Thyroid gland (tissue), 4 donors: Measurements from ENCODE around the gene GCLC. TPM values are rescaled to one million over a fixed set of nuclear protein-coding genes. Genes with fewer than 3 reads are reported as not detected.

Source experiments
- DNase-seq, 2 donors: peaks; one replicate each; pipeline ENCODE4 v3.0.0-alpha.2; 2019
- H3K27ac ChIP-seq, 3 donors: fragments of 200-600 bp; sonication (generic); 1 replicate in 2 of 3; 2 replicates in 1 of 3; pipeline ENCODE4 v1.5.1; 2016 to 2019; ENCODE audit warnings: mild to moderate bottlenecking in 1 of 3, moderate library complexity in 1 of 3
- H3K27me3 ChIP-seq: fragments of 200-600 bp; sonication (generic); one replicate; pipeline ENCODE4 v1.5.1; 2019
- H3K36me3 ChIP-seq, 2 donors: fragments of 200-600 bp; sonication (generic); one replicate each; pipeline ENCODE4 v1.5.1; 2016 to 2019
- H3K4me1 ChIP-seq, 2 donors: fragments of 200-600 bp; sonication (generic); one replicate each; pipeline ENCODE4 v1.5.1; 2017 to 2019
- H3K4me3 ChIP-seq, 3 donors: fragments of 200-600 bp; sonication (generic); replicated peaks in 1 of 3; 1 replicate in 2 of 3; 2 replicates in 1 of 3; pipeline ENCODE4 v1.5.1; 2016; ENCODE audit warnings: mild to moderate bottlenecking in 1 of 3
- H3K9me3 ChIP-seq: fragments of 200-600 bp; sonication (generic); one replicate; pipeline ENCODE4 v1.5.1; 2017
- CTCF ChIP-seq, 6 experiments: fragments of 200-600 bp in 3 of 6; fragments of 450-650 bp in 3 of 6; sonication (generic) in 3 of 6; IDR thresholded peaks; one replicate each; pipeline ENCODE4 v1.5.1; 2016 to 2019; ENCODE audit warnings: antibody characterized with exemption in 6 of 6, mild to moderate bottlenecking in 2 of 6, inconsistent platforms in 1 of 6, moderate library complexity in 1 of 6
- POLR2A ChIP-seq, 2 donors: fragments of 450-650 bp; IDR thresholded peaks; one replicate each; pipeline ENCODE4 v1.6.1; 2017; ENCODE audit warnings: antibody characterized with exemption in 2 of 2, mild to moderate bottlenecking in 2 of 2, moderate library complexity in 1 of 2
- WGBS, 2 donors: methylation state at CpG; one replicate each; pipeline ENCODE4 v1.1.5; 2017; 5-methylcytosine and 5-hydroxymethylcytosine counted together
- intact Hi-C: fragments of 100-400 bp; cut with DNase I; formaldehyde crosslinking; loops from one replicate; pipeline ENCODE4 v1.15.1; 2023
- total RNA-seq, 4 donors: library from RNA; depleted of rRNA; stranded (reverse); fragments of >200 nt; gene quantifications; one replicate each; pipeline ENCODE4 v1.2.3, GENCODE V29; 2016

Gene GCLC
- total RNA-seq, 4 donors from 2014 or later = 67.3 to 210 (median 82.0) TPM

- Histone ChIP-seq H3K36me3 (no peaks in the 10 kb centered on the region), H3K4me1 (no peaks in the 10 kb centered on the region), H3K27ac (no peak overlapping the region), H3K27me3 (no peaks in the 10 kb centered on the region), H3K4me3 (no peak overlapping the region), H3K9me3 (no peaks in the 10 kb centered on the region)
- no peak for TF ChIP-seq CTCF (IDR thresholded peaks at IDR 0.05)
- TF ChIP-seq POLR2A (IDR thresholded peaks at IDR 0.05) = no peak
- intact Hi-C loops = no loop called here
- DNase-seq = no peak
- 78 to 86% methylated on average over 3 of the region's 3 CpGs for WGBS, 2 donors
These were observed 44.1 kb upstream of the GCLC start for GRCh38 chr6:53588816-53589509.

GRCh38 chr6:53587291-53587690 lies 42.4 kb upstream of the GCLC start:
- DNase-seq = no peak
- TF ChIP-seq CTCF (IDR thresholded peaks at IDR 0.05) (no peak), POLR2A (IDR thresholded peaks at IDR 0.05) (no peak)
- Histone ChIP-seq H3K27ac (no peak overlapping the region), H3K9me3 (no peaks in the 10 kb centered on the region), H3K27me3 (no peaks in the 10 kb centered on the region), H3K4me1 (no peaks in the 10 kb centered on the region), H3K36me3 (no peaks in the 10 kb centered on the region), H3K4me3 (no peak overlapping the region)
- 98 to 100% methylated on average over 1 of the region's 1 CpG for WGBS, 2 donors
- intact Hi-C loops = no loop called here

- Histone ChIP-seq H3K4me3 (no peak overlapping the region), H3K4me1 (no peaks in the 10 kb centered on the region), H3K36me3 (no peaks in the 10 kb centered on the region), H3K9me3 (no peaks in the 10 kb centered on the region), H3K27ac (no peak overlapping the region), H3K27me3 (no peaks in the 10 kb centered on the region)
- TF ChIP-seq CTCF (IDR thresholded peaks at IDR 0.05) (no peak), POLR2A (IDR thresholded peaks at IDR 0.05) (no peak)
- 91 to 92% methylated on average over 7 of the region's 7 CpGs for WGBS, 2 donors
- DNase-seq = no peak
- intact Hi-C loops = no loop called here
These were observed 40.5 kb upstream of the GCLC start for GRCh38 chr6:53585208-53585900.

- no peaks in the 10 kb centered on the region for H3K27me3 ChIP-seq
- no peak for TF ChIP-seq CTCF (IDR thresholded peaks at IDR 0.05)
- no peak for TF ChIP-seq POLR2A (IDR thresholded peaks at IDR 0.05)
- H3K36me3 ChIP-seq = no peaks in the 10 kb centered on the region
- no peak overlapping the region for H3K4me3 ChIP-seq
- H3K4me1 ChIP-seq = no peaks in the 10 kb centered on the region
- 88 to 94% methylated on average over 2 of the region's 2 CpGs for WGBS, 2 donors
- DNase-seq = no peak
- intact Hi-C loops = no loop called here
- H3K27ac ChIP-seq = no peak overlapping the region
- H3K9me3 ChIP-seq = no peaks in the 10 kb centered on the region
These were observed 39.8 kb upstream of the GCLC start for GRCh38 chr6:53584726-53585125.

- WGBS, 2 donors = 94 to 96% methylated on average over 3 of the region's 3 CpGs
- Histone ChIP-seq H3K4me3 (no peak overlapping the region), H3K36me3 (no peaks in the 10 kb centered on the region), H3K9me3 (no peaks in the 10 kb centered on the region), H3K27ac (no peak overlapping the region), H3K4me1 (no peaks in the 10 kb centered on the region), H3K27me3 (no peaks in the 10 kb centered on the region)
- no peak for DNase-seq
- TF ChIP-seq POLR2A (IDR thresholded peaks at IDR 0.05) (no peak), CTCF (IDR thresholded peaks at IDR 0.05) (no peak)
- intact Hi-C loops = no loop called here
These were observed 38.5 kb upstream of the GCLC start for GRCh38 chr6:53583451-53583850.
